IPS-18c (cell line): Measurements from ENCODE around the gene MXRA5.
"Not testable (repeated sequence)": the region's sequence is repeated elsewhere in the genome, so short reads cannot be mapped to it uniquely, and the experiment has no call there.

ENCODE experiments used
- H3K4me3 ChIP-seq: 2 replicates; pipeline ENCODE4 v1.7.0; 2013; ENCODE audit warnings: low read depth, mild to moderate bottlenecking, low read length, moderate library complexity; ENCODE audit not compliant: insufficient read depth
- H3K9me3 ChIP-seq: one replicate; pipeline ENCODE4 v1.6.1; 2013; ENCODE audit warnings: mild to moderate bottlenecking, low read length, moderate library complexity; ENCODE audit not compliant: control insufficient read depth, insufficient read depth

The MXRA5 gene

GRCh38 chrX:3352741-3353140 is 6.3 kb upstream of the MXRA5 start:
- H3K9me3 ChIP-seq, H3K4me3 ChIP-seq: not testable (repeated sequence)

GRCh38 chrX:3351276-3351675 is 4.8 kb upstream of the MXRA5 start:
- H3K4me3 ChIP-seq = no peak overlapping the region

GRCh38 chrX:3348191-3348590 is 1.7 kb upstream of the MXRA5 start:
- H3K9me3 ChIP-seq = peaks cover 3% of the 10 kb centered on the region
- H3K4me3 ChIP-seq = no peak overlapping the region

More at GRCh38 chrX:3351276-3351675, 4.8 kb upstream of the MXRA5 start:
- H3K9me3 ChIP-seq = no peaks in the 10 kb centered on the region

DNA sequence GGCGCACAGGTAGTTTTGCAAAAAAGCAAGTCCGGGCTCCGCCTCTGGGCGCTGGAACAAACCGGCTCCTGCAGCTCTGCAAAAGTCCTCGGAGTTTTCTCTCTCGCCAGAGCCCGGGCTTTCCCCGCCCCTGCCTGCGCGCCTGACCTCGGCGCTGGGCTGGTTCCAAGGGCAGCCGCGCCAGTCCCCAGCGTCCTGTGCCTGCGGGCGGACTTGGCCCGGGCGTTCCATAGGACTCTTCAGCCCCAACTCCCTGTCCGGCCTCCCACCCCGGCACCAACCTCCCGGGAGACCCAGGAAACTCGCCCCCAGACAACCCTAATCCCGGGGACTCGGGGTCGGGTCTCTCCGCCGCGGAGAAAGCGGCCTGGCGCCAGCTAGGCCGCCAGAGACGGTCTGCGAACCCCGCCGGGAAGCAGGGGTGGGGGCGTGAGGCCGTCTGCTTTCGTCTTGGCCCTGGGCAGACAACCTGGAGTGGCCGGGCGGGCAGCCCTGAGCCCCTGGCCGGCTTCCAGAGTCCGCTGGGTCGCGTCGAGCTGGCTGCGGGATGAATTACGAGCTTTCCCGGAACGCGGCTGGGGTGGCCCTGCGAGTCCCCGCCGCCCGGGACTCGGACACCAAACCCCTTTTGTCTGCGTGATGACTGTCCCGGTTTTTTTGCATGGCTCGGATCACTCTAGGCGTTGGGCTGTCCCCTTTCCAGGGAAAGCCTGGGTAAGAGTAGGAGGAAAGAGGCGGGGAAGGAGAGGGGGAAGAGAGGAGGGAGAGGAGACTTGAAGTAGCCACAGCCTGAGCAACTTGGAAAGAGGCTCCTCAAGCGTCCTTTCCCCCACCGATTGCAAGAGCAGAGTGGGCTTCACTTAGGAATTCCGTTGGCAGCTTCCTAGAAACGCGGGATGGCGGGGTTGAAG is 916 bp downstream of the MXRA5 start:
- Histone ChIP-seq H3K9me3 (peaks cover 3% of the 10 kb centered on the region), H3K4me3 (peak overlapping the region; percentile 58)

- H3K4me3 ChIP-seq, H3K9me3 ChIP-seq: not testable (repeated sequence)
These were observed 2.9 kb downstream of the MXRA5 start for GRCh38 chrX:3343569-3343968.

DNA sequence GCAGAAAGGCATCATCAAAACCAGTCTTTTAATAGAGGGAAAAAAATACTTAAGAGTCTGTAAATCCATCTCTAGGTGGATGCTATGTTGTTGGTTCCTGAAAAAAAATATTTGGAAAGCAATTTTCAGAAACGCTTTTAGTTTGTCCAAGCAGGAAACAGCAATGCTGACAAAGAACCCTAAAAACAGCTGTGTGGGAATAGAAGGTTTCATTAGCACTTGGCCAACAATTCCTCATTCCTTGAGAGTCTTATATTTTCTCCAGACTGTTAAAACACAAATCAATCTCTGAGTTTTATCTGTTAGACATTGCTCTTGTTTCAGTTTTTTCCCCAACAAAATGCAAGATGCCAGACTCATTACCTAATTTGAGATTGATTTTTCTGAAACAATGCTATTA is 6.4 kb downstream of the MXRA5 start:
- Histone ChIP-seq H3K9me3 (peaks cover 2% of the 10 kb centered on the region), H3K4me3 (no peak overlapping the region)

DNA sequence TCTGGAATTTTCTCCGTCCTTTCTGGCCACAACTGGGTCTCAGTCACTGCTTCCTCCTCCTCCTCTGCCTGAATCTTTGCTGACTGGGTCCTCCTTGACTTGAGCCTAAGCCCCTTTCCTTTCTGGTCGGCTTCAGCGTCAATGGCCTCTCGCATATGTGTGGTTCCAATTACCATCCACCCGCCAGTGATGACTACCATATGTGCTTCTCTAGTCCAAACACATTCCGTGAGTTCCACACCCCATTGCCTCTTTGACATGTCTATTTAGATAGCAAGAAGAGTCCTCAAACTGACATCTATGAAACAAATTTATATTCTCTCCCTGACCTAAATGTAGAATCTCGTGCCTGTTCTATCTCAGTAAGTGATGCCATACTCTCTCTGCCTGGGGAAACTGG is 19.8 kb downstream of the MXRA5 start:
- peaks cover 11% of the 10 kb centered on the region for H3K9me3 ChIP-seq

GRCh38 chrX:3320471-3321046 is 25.9 kb downstream of the MXRA5 start:
- peaks cover 12% of the 10 kb centered on the region for H3K9me3 ChIP-seq
- no peak overlapping the region for H3K4me3 ChIP-seq

More for the DNA sequence above, 19.8 kb downstream of the MXRA5 start:
- no peak overlapping the region for H3K4me3 ChIP-seq

- no peak overlapping the region for H3K4me3 ChIP-seq
- peaks cover 7% of the 10 kb centered on the region for H3K9me3 ChIP-seq
These were observed 29.2 kb downstream of the MXRA5 start for GRCh38 chrX:3317191-3317718.

DNA sequence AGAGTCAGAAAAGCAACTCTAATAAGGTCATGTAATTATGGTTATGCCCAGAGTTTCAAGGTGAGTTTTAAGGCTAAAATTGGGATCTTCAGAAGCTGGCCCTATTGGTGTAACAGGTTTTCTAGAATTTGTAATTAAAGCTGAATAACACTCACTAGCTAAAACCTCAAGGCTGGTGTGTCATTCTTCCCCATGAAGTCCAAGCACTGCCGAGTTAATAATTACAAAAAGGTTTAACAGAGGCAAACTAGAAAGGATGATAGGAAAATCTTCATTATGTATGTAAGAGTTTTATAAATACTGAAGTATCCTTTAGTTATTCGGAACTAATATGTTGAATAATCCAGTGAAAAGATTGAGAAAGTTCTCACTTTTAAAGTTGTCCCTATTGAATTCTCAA is 34.3 kb downstream of the MXRA5 start:
- Histone ChIP-seq H3K9me3 (peaks cover 7% of the 10 kb centered on the region), H3K4me3 (no peak overlapping the region)

- Histone ChIP-seq H3K4me3 (no peak overlapping the region), H3K9me3 (peaks cover 4% of the 10 kb centered on the region)
These were observed 38.6 kb downstream of the MXRA5 start for GRCh38 chrX:3307881-3308280.

- Histone ChIP-seq H3K9me3 (peaks cover 2% of the 10 kb centered on the region), H3K4me3 (no peak overlapping the region)
These were observed 46.8 kb downstream of the MXRA5 start for GRCh38 chrX:3299636-3300035.

- peaks cover 2% of the 10 kb centered on the region for H3K9me3 ChIP-seq
- H3K4me3 ChIP-seq = no peak overlapping the region
These were observed 50.7 kb downstream of the MXRA5 start for GRCh38 chrX:3295731-3296130.

- no peak overlapping the region for H3K4me3 ChIP-seq
- peaks cover 2% of the 10 kb centered on the region for H3K9me3 ChIP-seq
These were observed 53.2 kb downstream of the MXRA5 start for GRCh38 chrX:3293251-3293650.

DNA sequence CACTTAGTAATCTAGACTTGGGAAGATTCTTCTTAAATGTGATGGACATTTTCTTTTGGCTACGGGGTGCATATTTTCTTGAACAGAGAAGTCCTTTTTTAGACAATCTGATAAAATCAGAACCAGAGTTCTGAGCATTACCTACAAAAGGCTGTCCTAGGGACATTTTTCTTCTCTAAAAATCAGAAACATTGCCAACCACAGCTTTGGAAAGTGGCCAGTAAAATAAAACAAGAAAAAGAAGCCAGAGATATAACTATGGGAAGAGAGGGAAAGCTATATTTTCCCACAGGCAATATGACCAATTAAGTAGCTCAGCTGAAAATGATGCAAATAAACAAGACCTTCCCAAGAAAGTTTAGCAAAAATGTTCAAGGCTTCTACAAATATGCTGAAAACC is 55.9 kb downstream of the MXRA5 start:
- Histone ChIP-seq H3K9me3 (peaks cover 8% of the 10 kb centered on the region), H3K4me3 (no peak overlapping the region)

GRCh38 chrX:3286196-3286945 is 60.1 kb downstream of the MXRA5 start:
- no peak overlapping the region for H3K4me3 ChIP-seq
- peaks cover 6% of the 10 kb centered on the region for H3K9me3 ChIP-seq

DNA sequence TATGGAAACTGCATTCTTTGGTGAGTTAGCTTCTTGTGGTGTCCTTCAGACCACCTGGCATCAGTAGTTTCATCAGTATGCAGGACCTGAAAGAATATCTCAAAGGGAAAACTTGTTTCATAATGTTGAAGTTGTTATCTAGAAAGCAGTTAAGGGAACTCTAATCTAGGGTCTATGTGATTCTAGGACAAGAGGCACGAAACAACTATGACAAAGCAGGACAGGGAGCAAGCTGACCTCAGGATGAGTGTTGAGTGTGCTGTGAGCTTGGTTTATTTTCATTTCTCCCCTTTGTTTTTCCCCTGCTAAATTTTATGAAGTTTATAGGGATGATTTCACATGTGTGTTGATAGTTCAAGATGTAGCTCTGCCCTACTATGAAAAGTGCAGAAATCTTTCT is 65.7 kb downstream of the MXRA5 start:
- Histone ChIP-seq H3K9me3 (peaks cover 11% of the 10 kb centered on the region), H3K4me3 (no peak overlapping the region)

GRCh38 chrX:3273668-3274067 is 72.8 kb downstream of the MXRA5 start:
- not testable (repeated sequence) for H3K4me3 ChIP-seq
- H3K9me3 ChIP-seq = peaks cover 11% of the 10 kb centered on the region
